NCI-H526 treated with DMSO at 0.1 percent for 48 hours (cell line): ENCODE results near the gene TMOD1.

Experiments used
- DNase-seq: peaks from one replicate; lab custom pipeline; 2025; lab: John Stamatoyannopoulos, UW

The TMOD1 gene

DNA sequence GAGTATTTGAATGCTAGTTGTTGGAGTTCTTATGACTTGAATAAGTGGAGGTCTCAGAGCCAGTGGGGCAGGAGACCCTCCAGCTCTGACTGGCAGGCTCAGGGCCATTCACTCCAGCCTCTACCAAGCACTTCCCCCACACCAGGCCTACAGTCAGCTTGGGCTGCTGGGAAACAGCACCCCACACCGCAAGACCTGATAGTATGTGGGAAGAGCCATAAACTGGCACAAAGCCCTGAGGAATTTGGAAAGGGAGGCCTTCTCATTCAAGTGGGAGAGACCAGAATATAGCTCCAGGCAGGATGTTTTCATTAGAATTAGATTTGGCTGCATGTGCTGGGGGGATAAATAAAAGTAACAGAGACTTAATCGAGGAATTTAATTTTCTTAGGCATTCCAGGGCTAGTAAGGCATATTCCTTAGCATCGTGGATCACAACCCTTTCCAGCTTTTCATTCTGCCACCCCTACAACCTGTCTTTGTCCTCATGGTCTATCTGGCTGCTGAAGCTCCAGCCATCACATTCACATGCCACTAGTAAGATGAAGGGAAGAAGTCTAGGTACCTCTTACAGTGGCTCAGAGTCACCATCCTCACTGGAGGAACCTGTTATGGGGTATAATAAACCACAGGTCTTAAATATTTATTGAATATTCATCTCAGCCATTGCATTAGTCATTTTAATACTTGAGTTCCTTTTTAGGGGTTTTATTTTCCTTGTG lies 47.5 kb downstream of the TMOD1 start:
- no peak for DNase-seq

DNA sequence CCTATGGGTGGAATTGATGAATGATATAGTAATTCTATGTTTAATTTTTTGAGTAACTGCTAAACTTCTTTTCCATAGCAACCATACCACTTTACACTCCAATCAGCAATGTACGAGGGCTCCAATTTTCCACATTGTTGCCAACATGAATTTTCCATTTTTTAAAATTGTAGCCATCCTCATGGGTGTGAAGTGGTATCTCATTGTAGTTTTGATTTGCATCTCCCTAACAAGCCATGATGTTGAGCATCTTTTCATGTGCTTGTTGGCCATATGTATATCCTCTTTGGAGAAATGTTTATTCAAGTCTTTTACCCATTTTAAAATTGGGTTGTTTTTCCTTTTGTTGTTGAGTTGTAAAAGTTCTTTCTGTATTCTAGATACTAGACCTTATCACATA lies 48.9 kb downstream of the TMOD1 start:
- no peak for DNase-seq

DNA sequence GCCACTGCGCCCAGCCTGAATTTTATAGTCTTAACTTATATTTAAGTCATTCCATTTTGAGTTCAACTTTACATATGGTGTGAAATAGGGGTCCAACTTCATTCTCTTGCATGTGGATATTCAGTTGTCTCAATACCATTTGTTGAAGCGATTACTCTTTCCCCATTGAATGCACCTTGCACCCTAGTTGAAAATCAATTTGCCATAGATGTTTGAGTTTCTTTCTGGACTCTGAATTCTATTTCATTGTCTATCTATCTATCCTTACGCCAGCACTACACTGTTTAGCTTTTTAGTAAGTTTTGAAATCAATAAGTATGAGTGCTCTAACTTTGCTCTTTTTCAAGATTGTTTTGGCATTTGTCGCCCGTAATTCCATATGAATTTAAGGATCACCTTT lies 49.8 kb downstream of the TMOD1 start:
- no peak for DNase-seq

DNA sequence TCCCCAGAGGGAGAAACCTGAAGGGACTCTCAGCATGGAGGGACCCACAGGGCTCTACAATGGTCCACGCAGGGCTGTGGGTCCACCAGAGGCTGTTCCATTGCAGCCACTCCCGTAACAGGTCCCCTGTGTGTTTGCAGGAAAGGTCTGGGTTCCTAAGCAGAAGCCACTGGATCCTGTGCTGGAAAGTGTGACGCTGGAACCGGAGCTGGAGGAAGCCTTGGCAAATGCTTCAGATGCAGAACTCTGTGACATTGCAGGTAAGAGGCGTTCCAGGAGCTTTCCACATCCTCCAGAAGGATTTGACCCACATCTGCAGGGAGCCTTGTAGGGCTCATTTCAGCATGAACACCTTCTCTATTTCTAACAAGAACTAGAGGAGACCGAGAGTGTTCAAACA lies 51.7 kb downstream of the TMOD1 start:
- DNase-seq = no peak

DNA sequence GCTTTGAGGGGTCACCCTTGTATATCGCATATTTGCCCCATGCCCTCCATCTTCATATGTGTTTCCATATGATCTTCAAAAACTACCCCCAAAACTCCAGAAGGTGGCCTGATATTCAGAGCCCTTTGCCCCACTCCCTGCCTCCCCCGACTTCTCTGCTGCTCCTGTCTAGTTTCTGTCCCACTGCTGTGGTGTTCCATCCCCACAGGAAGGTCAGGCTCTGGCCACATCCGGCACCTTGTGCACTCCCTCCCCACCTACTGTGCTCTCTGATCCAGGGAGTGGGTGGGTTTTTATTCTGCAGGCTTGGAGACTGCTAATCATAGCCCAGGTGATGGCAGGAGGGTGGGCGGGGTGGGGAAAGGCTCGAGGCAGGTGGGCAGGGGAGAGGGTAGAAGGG lies 52.4 kb downstream of the TMOD1 start:
- DNase-seq = no peak

DNA sequence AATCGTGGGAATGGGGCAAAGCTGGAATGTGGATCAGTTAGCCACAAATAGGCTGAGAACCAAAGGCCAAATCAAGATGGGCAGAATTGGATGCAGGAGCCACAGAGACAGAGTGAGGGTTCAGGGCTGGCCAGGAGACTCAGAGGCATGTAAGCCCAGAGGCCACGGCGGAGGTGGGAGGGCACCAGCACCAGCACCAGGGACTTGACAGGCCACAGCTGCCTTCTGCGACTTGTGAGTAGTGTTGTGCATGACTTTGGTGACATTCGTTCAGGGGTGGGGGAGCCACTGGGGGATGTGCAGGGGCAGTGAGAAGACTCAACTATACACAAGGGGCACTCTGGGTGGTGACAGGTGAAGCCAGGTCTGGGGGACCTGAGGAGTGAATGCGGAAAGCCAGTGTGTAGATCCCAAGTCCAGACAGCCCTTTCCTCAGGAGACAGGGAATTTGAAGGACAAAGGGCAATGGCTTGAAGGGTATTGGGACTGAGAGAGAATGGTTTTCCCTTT lies 53.2 kb downstream of the TMOD1 start:
- DNase-seq = no peak

DNA sequence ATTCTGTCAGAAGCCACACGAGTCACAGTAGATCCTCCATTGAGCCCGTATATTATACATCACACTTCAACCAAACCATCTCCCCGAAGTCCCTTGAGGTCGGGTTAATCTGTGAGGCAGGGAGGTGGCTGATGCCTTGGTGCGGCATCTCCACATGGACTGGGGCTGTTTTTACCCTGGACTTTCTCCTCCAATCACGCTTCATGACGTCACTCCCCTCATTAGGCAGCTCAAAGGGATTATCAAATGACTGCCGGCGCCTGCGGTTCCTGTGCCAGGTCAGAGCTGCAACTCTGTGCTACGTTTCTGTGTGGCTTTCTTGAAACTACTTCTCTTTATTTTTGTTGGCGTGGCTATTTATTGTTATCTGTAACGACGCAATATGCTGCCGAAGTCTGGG lies 53.7 kb downstream of the TMOD1 start:
- DNase-seq = no peak

DNA sequence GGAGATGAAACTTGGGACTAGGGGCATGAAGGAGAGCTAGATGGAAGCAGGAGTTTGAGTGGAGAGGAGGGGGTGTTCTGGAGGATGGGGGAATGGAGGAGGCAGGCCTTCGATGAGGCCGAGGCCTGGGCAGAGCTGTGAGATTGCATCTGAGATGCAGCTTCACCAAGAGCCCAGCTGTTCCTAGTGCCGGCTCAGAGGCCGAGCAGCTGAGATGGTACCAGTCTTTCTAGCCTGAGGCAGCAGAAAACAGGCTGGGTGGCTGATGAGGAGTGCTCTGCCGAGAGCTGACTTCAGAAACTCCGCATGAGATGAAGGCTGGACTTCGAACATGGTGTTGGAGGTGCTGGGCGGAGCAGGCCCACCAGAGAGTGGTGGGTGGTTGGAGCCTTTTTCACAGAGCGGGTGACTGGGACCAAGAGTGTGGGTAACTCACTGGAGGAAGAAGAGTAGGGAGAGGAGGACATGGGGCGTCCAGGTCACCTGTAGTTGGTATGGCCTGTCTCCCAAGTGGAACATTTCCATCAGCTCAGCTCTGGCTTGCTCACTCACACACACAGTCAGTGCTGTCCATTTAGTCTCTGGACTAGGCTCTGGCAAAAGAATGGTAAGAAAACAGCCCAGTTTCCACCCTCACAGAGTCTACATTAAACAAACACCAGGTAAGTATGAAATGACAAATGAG lies 54.7 kb downstream of the TMOD1 start:
- DNase-seq = no peak

DNA sequence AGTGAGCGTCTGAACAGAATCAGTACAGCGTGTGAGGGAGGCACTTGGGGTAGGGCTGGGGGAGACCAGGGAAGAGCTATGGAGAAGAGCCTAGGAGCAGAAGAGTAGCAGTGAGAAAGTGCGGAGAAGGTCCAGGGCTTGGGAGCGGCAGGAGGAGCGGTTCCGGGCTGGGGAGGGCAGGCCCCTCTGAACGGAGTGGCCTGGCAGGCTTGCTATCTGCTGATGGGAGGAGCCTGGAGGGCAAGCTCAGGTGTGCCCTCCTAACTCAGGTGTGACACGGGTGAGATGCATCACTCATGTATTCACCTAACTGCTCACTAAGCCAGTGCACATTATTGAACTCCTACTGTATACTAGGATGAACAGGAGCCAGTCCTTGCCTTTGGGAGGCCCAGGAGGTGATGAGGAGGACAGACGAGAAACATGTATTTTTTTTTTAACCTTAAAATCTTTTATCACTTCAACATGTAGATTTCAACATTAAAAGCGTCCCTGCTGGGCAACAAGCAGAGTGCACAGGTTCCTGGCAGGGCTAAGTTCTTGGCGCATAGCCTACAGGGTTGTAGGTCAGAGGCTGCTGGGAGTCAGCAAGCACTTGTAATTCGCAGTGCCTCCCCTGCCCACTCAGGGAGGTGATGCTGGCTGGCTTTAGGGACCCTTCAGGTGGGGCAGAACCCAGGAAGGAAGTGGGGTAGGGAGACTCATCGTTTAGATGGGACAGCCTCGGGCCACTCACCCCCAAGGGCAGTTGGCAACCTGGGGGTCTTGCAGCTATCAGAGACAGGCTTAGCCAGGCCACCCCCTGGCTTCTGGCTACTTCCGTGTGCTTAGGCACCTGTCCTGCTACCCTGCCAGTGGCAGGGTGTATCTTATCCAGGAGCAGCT lies 55.5 kb downstream of the TMOD1 start:
- DNase-seq = no peak

DNA sequence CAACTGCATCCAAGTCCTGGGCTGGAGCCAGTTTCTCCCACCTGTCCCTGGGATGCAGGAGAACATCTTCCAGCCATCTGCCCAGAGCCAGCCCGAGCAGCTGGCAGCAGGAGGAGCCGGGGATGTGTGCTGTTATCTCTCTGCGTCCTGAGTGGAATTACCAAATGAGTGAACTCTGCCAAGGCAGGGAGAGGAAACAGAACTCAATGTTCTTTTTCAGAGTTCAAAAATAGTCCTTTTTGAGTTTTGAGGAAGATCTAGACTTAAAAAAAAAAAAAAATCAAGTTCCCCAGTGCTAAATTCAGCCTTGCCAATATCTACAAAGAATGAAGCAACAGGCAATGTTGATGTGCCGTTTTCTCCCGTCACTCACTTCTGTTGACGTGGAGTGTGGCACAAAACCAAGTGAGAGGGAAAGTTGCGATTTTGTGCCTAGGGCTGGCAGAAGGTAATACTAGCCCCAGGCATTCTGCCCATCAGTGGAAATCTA lies 56.2 kb downstream of the TMOD1 start:
- no peak for DNase-seq

DNA sequence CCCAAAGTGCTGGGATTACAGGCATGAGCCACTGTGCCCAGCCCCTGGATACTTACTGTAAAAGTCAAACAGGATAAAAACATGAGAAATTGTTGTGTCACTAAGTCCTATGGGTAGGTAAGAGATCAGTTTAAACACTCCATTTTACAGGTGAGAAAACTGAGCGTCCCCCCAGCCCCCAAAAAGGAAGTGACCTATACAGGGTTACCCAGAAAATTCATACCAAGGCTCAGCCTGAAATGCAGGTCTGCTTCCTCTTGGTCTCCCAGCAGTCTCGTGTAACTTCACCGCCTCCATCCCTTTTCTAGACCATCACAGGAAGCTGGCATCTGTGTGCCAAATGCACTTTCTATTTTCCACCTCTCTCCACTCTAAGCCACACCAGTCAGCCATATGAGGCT lies 57.2 kb downstream of the TMOD1 start:
- DNase-seq = no peak

DNA sequence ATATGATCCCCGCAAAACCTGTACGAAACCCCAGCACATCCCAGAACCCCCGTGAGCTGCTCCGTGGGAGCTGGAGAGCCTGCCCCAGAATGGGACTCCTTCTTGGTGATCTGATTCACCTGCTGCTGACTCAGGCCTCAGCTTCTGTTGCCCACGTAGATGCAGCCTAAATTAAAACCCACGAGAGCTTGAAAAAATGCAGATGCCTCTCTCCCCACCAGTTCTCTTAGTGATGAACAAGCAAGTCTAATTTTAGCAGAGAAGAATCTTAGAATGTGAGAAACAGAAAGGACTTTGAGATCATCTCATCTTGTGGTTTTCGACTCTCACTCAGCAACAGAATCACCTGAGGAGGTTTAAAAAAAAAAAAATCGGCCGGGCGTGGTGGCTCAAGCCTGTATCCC lies 57.6 kb downstream of the TMOD1 start:
- DNase-seq = no peak

DNA sequence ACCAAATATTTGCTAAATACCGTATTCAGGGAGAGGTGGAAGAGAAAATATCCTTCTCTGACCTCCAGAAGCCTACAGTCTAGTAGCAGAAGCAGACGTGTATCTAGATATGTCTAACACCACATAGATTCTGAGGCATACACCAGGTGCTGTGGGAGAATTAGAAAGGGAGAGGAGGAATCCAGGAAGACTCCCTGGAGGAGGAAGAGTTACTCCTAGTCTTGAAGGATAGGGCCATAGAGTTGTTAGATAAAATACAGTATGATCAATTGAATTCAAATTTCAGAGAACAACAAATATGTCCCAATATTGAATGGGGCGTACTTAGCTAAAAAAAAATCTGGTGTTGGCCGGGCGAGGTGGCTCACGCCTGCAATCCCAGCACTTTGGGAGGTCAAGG lies 58.7 kb downstream of the TMOD1 start:
- DNase-seq = no peak

DNA sequence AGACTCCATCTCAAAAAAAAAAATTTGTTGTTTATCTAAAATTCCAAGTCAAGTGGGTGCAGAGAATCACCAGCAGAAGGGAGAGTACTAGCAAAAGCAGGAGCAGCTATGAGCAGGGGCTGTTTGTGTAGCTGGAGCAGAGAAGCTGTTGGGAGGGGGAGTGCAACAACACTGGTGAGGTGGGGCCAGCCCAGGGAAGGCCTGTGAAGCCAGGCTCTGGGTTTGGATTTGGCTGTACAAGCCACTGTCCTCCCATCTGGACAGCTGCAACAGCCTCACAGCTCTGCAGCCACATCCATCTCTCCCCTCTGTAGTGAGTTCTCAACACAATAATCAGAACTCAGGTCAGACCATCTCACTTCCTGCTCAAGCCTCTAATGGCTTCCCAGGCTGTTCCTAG lies 59.4 kb downstream of the TMOD1 start:
- DNase-seq = no peak

DNA sequence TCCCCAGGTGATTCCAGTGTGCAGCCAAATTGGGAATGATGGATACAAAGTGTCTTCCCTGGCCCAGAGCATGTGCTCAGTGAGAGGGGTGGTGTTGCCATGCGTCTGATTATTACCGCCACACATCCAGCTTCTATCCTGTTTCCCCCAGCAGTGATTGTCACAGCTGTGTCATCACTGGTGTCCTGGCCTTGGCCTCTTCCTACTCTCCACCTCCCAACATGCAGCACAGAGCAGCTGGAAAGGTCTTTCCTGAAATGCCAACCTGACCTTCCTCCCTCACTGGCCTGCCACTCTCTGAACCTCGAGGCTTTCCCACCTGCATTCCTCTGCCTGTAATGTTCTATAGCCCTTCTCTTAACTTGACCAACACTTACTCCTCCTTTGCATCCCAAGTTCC lies 60.0 kb downstream of the TMOD1 start:
- no peak for DNase-seq

DNA sequence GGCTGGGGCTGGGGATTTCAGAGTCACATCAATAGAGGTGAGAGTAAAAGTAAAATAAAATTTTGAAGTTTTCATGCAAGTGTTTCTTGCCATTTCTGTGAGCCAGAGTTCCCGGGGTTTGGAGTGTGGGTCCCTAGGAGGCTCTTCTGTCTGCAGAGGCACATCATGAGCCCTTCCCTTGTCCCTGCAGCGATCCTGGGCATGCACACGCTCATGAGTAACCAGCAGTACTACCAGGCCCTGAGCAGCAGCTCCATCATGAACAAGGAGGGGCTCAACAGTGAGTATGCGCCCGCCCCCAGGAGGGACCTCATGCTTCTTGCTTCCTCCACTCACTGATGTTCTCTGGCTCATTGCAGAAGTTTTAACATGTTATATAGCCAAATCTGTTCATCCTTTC lies 61.1 kb downstream of the TMOD1 start:
- DNase-seq = no peak

DNA sequence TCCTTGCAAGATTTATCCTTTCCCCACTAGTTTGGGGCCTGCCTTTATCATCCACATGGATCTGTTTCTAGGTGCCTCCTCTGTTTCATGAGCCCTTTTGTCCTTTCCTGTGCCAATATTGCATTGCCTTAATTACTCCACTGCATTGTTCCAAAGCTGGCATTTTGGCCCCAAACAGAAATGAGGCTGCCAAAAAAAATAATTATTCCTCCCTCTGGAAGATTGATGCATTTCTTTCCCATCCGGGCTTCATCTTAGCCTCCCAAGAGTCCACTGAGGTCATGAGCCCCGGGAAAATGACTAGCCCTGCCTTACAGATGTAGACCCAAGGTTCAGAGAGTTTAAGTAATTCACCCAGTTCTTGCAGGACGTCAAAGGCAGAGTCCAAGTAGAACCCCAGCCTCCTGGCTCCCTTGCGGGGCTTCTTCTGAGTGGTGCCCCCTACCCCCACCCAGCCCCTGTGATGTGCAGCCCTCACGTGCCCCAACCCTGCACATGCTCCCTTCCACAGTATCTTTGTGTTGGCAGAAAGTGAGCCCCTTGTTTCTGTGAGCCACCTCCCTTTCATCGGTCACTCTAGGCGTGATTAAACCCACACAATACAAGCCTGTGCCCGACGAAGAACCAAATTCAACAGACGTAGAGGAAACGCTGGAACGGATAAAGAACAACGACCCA lies 62.1 kb downstream of the TMOD1 start:
- no peak for DNase-seq

DNA sequence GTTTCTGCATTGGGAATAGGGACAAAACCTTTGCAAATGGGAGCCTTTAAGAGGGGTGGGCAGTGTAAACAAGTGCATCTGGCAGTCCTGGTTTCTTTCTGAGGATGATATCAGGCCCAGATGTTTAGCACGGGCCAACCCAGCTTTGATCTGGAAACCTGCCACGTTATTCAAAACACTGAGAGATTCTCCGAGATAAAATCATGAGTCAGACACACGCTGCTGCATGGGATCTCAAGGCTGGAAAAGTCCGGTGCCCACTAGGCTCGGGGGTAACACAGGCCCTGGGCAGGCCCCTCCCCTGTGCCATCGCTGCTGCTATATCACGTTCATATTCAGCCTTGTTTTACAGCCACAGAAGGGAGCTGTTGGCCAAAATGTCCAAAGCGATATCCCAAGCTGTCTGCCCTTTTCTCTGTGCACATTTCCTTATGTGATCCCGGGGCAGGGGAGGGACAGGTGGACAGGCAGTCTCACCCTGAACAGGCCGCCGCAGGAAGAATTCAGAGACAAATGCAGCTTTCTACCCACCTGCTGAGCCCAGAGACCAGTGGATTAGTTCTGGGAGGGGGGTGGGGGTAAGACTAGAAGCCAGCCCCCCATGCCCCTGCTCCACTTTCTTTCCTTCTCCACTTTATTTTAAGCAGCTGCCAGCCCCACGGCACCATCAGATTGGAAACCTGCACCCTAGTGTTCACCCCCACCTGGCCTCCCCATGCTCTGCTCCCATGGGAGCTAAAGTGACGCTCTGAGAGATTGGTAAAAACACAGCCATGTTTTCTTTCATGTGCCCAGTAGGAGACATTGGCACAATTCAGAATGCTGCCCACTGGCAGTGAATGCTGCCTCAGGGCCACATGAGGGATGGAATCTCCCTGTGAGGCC lies 63.1 kb downstream of the TMOD1 start:
- peak; percentile 59 for DNase-seq

DNA sequence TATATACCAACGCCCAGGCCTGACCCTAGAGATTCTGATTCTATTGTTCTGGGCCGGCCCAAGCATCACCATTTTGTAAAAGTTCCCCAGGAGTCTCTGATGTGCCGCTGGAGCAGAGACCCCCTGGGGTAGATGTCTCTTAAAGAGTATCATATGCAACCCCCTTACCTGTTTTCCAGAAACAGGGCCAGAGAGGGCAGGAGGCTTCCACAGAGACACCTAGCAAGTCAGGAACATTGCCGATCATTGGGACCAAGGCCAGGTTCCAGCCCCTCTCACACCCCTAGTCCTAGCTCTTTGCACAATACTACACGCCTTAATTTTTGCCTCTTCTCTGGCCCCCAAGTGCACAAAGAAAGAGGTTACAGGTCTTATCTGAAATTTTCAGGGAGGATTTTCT lies 63.8 kb downstream of the TMOD1 start:
- DNase-seq = no peak

DNA sequence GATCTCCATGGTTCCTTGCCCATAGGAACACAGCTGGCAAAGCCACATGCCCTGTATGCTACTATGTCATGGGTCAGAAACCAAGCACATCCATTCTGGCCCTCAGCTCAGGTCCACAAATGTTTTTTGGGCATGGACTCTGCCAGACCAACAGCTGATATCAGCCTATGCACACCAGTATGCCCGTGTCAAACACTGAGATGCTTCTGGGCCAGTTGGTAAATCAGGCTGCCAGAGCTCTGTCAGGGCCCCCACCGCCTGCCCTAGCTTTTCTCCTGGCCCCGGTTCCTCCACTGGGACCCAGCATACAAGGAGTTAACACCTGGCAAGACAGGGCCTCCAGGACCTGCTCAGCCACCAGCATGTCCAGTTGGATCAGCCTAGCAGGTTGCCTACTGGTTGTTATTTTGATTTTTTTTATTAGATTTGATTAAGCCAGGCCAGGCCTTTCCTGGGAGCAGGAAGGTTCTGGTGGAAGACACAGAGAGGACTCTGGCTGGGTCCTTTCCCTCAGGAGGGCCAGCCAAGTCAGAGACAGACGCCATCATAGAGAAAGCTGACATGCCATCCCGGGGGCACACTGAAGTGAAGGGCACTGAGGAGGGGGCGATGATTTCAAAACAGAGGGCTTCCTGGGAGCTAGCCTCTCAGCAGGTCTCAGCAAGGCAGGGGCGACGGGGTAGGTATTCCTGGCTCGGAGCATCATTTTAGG lies 65.9 kb downstream of the TMOD1 start:
- DNase-seq = no peak

DNA sequence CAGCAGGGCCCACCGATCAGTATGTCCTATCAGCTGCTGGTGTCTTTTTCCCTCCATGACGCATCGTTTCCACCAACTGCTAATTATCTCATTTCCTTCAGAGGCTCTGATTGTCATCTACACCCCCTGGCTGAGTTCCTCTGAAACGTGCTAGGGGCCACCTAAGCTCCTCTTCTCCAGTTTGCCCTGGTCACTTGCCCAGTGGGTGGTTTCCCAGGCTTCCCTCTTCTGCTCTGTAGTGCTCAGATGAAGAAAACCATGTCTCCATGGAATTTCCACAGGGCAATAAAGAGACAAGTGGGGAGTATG lies 66.4 kb downstream of the TMOD1 start:
- DNase-seq = no peak
